Endometrium (tissue), 2 donors: ENCODE results near the gene KCNK2.

Experiments
- FAIRE-seq: peaks from 2 replicates; lab custom pipeline; 2012; peaks lifted over from hg19 to GRCh38; lab: Jason Lieb, UNC
- donor health status: control.
- donor health status: control.

The KCNK2 gene

GRCh38 chr1:215256936-215257679, 174.6 kb downstream of the KCNK2 start:
- no peak for FAIRE-seq

GRCh38 chr1:215260711-215261110, 178.2 kb downstream of the KCNK2 start:
- FAIRE-seq, result no peak

GRCh38 chr1:215262106-215262505, 179.6 kb downstream of the KCNK2 start:
- no peak for FAIRE-seq

GRCh38 chr1:215263636-215264035, 181.1 kb downstream of the KCNK2 start:
- FAIRE-seq, result no peak

- FAIRE-seq, result no peak
Observed at GRCh38 chr1:215264649-215265048, 182.1 kb downstream of the KCNK2 start.

- FAIRE-seq, result no peak
Observed at GRCh38 chr1:215267495-215267894, 185.0 kb downstream of the KCNK2 start.

GRCh38 chr1:215269955-215270354, 187.4 kb downstream of the KCNK2 start:
- no peak for FAIRE-seq

- no peak for FAIRE-seq
Observed at GRCh38 chr1:215273838-215274516, 191.4 kb downstream of the KCNK2 start.

GRCh38 chr1:215276582-215276981, 194.0 kb downstream of the KCNK2 start:
- FAIRE-seq, result no peak

GRCh38 chr1:215277532-215277931, 195.0 kb downstream of the KCNK2 start:
- FAIRE-seq, result no peak

GRCh38 chr1:215279682-215280081, 197.1 kb downstream of the KCNK2 start:
- FAIRE-seq, result no peak

GRCh38 chr1:215282557-215282956, 200.0 kb downstream of the KCNK2 start:
- no peak for FAIRE-seq

- FAIRE-seq, result no peak
Observed at GRCh38 chr1:215285013-215285800, 202.7 kb downstream of the KCNK2 start.
